CD14-positive monocyte (primary cell): ENCODE results near the gene ABTB1. TPM values are rescaled to one million over a fixed set of nuclear protein-coding genes. Genes with fewer than 3 reads are reported as not detected.

ENCODE experiments used
- DNase-seq, 3 donors: peaks; one replicate each; pipeline ENCODE4 v3.0.0-alpha.2; 2011 to 2022
- H2AFZ ChIP-seq: 2 replicates; pipeline ENCODE4 v1.6.0; 2012; ENCODE audit warnings: mild to moderate bottlenecking, low read depth, low read length, inconsistent platforms; ENCODE audit not compliant: insufficient read depth, poor library complexity, severe bottlenecking
- H3K27ac ChIP-seq, 2 donors: 1 replicate in 1 of 2; 2 replicates in 1 of 2; pipeline ENCODE4 v1.5.1; 2012 to 2013; ENCODE audit warnings: low read length in 2 of 2, control low read depth in 1 of 2, inconsistent platforms in 1 of 2, low read depth in 1 of 2, mild to moderate bottlenecking in 1 of 2
- H3K27me3 ChIP-seq, 2 donors: one replicate each; pipeline versions ENCODE4 v1.6.0 to v1.6.1; 2011 to 2013; ENCODE audit warnings: low read length in 2 of 2; ENCODE audit not compliant: control insufficient read depth in 2 of 2, insufficient read depth in 2 of 2
- H3K36me3 ChIP-seq, 2 donors: replicated peaks in 1 of 2; 1 replicate in 1 of 2; 2 replicates in 1 of 2; pipeline versions ENCODE4 v1.5.1 to v1.6.1; 2012 to 2013; ENCODE audit warnings: low read length in 2 of 2, control low read depth in 1 of 2, inconsistent platforms in 1 of 2, mild to moderate bottlenecking in 1 of 2; ENCODE audit not compliant: insufficient read depth in 2 of 2, control insufficient read depth in 1 of 2
- H3K4me1 ChIP-seq, 2 donors: 1 replicate in 1 of 2; 2 replicates in 1 of 2; pipeline versions ENCODE4 v1.5.1 to v1.6.1; 2012 to 2013; ENCODE audit warnings: low read length in 2 of 2, control low read depth in 1 of 2, inconsistent platforms in 1 of 2, mild to moderate bottlenecking in 1 of 2, moderate library complexity in 1 of 2; ENCODE audit not compliant: insufficient read depth in 2 of 2, control insufficient read depth in 1 of 2
- H3K4me2 ChIP-seq: replicated peaks from 2 replicates; pipeline ENCODE3; 2012; ENCODE audit warnings: low read length, moderate library complexity, mild to moderate bottlenecking; ENCODE audit not compliant: poor library complexity, severe bottlenecking; ENCODE audit errors: extremely low read depth
- H3K4me3 ChIP-seq, 3 experiments: fragments of 200-600 bp in 1 of 3; sonication (generic) in 1 of 3; replicated peaks in 1 of 3; 1 replicate in 2 of 3; 2 replicates in 1 of 3; pipeline ENCODE4 v1.5.1; 2011 to 2013; ENCODE audit warnings: low read length in 3 of 3, mild to moderate bottlenecking in 3 of 3, control low read depth in 2 of 3, low read depth in 2 of 3, inconsistent platforms in 1 of 3, moderate library complexity in 1 of 3
- H3K79me2 ChIP-seq: 2 replicates; pipeline ENCODE4 v1.6.0; 2012; ENCODE audit warnings: mild to moderate bottlenecking, control low read depth, inconsistent platforms, low read length, moderate library complexity; ENCODE audit not compliant: insufficient read depth
- H3K9ac ChIP-seq: 2 replicates; pipeline ENCODE4 v1.6.0; 2017; ENCODE audit warnings: low read length, mild to moderate bottlenecking; ENCODE audit not compliant: insufficient read depth, poor library complexity, severe bottlenecking
- H3K9me3 ChIP-seq, 2 donors: replicated peaks in 1 of 2; 1 replicate in 1 of 2; 2 replicates in 1 of 2; pipeline versions ENCODE4 v1.5.1 to v1.6.1; 2012 to 2013; ENCODE audit warnings: low read length in 2 of 2, control low read depth in 1 of 2; ENCODE audit not compliant: control insufficient read depth in 1 of 2, insufficient read depth in 1 of 2
- H4K20me1 ChIP-seq: 2 replicates; pipeline ENCODE4 v1.6.0; 2012; ENCODE audit warnings: mild to moderate bottlenecking, low read length, control low read depth, moderate library complexity; ENCODE audit not compliant: insufficient read depth
- H3K27ac Mint-ChIP-seq, 7 donors: one replicate each; pipeline ENCODE4 v1.8.0; 2020; ENCODE audit warnings: mild to moderate bottlenecking in 7 of 7, mixed read lengths in 7 of 7, moderate library complexity in 6 of 7, inconsistent platforms in 2 of 7
- H3K27me3 Mint-ChIP-seq, 3 donors: one replicate each; pipeline ENCODE4 v1.8.0; 2021 to 2022; ENCODE audit warnings: low read depth in 3 of 3, mild to moderate bottlenecking in 3 of 3, mixed read lengths in 3 of 3, moderate library complexity in 3 of 3, inconsistent platforms in 1 of 3
- H3K36me3 Mint-ChIP-seq, 2 donors: one replicate each; pipeline ENCODE4 v1.8.0; 2020; ENCODE audit warnings: mixed read lengths in 2 of 2, inconsistent platforms in 1 of 2, mild to moderate bottlenecking in 1 of 2
- H3K4me1 Mint-ChIP-seq: one replicate; pipeline ENCODE4 v1.8.0; 2020; ENCODE audit warnings: mild to moderate bottlenecking, mixed read lengths
- H3K4me3 Mint-ChIP-seq, 2 donors: one replicate each; pipeline ENCODE4 v1.8.0; 2020; ENCODE audit warnings: mild to moderate bottlenecking in 2 of 2, mixed read lengths in 2 of 2, moderate library complexity in 1 of 2
- H3K9me3 Mint-ChIP-seq, 7 donors: one replicate each; pipeline ENCODE4 v1.8.0; 2020 to 2022; ENCODE audit warnings: mixed read lengths in 7 of 7, mild to moderate bottlenecking in 6 of 7, moderate library complexity in 6 of 7, inconsistent platforms in 2 of 7
- CTCF ChIP-seq: fragments of 200-600 bp; IDR thresholded peaks from one replicate; pipeline ENCODE4 v1.8.0; 2022; ENCODE audit warnings: antibody characterized with exemption, mild to moderate bottlenecking
- WGBS: methylation state at CpG from one replicate; pipeline ENCODE4 v1.1.5; 2013; ENCODE audit warnings: missing lambda C conversion rate; ENCODE audit not compliant: insufficient coverage; 5-methylcytosine and 5-hydroxymethylcytosine counted together
- intact Hi-C, 2 donors: fragments of 100-400 bp; cut with micrococcal nuclease; formaldehyde crosslinking; loops; one replicate each; pipeline versions ENCODE4 v1.15.0 to v1.15.1; 2023
- polyA plus RNA-seq, 3 donors: library from polyadenylated mRNA; depleted of rRNA in 1 of 3; unstranded in 2 of 3; stranded (reverse) in 1 of 3; fragments of 300-500 nt in 2 of 3; fragments of >200 nt in 1 of 3; fragmentation: Illumina TruSeq in 2 of 3; gene quantifications; 1 replicate in 2 of 3; 2 replicates in 1 of 3; pipeline ENCODE4 v1.2.3, GENCODE V29; 2012 to 2021

ABTB1 gene
- polyA plus RNA-seq, 3 donors, result 107 to 246 (median 118) TPM

DNA sequence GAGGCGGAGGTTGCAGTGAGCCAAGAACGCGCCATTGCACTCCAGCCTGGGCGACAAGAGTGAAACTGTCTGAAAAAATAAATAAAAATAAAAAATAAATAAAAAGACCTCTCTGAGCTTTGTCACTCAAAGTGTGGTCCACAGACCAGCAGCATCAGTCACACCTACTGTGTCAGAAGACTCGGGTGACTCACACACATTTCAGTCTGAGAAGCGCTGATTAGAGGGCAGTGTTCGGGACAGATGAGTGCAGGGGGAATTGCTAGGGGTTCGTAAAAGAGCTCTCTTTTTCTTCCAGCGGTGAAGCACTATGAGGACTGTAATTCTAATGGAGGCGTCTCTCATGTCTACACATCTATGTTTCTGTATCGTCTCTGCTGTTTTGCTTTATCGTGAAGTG, 38.1 kb upstream of the ABTB1 start:
- Histone ChIP-seq H3K4me1 (peaks cover 8% of the 10 kb centered on the region in 2 donors), H3K9ac (no peak overlapping the region), H3K27ac (no peak overlapping the region), H3K36me3 (no peaks in the 10 kb centered on the region), H2AFZ (no peak overlapping the region), H3K27me3 (peaks cover 11 to 21% of the 10 kb centered on the region in 2 donors), H3K4me3 (no peak overlapping the region), H3K79me2 (no peaks in the 10 kb centered on the region), H3K9me3 (no peaks in the 10 kb centered on the region), H4K20me1 (no peaks in the 10 kb centered on the region), H3K4me2 (no peak overlapping the region)
- peaks cover 0 to 9% (median 4%) of the 10 kb centered on the region in 7 donors for H3K9me3 Mint-ChIP-seq
- WGBS, result 95% methylated on average over 6 of the region's 12 CpGs
- intact Hi-C loops, result loop anchor here in 1 of 2 donors (10.0 kb wide), 1 partner anchor 50 kb away; no protein-coding TSS in a partner anchor
- H3K4me3 Mint-ChIP-seq, result no peak overlapping the region
- H3K36me3 Mint-ChIP-seq, result peaks cover 0 to 10% of the 10 kb centered on the region in 2 donors
- H3K27me3 Mint-ChIP-seq, result peaks cover 24 to 30% (median 28%) of the 10 kb centered on the region in 3 donors
- H3K4me1 Mint-ChIP-seq, result peaks cover 11% of the 10 kb centered on the region
- DNase-seq, result no peak
- TF ChIP-seq CTCF, result no peak
- H3K27ac Mint-ChIP-seq, result no peak overlapping the region

DNA sequence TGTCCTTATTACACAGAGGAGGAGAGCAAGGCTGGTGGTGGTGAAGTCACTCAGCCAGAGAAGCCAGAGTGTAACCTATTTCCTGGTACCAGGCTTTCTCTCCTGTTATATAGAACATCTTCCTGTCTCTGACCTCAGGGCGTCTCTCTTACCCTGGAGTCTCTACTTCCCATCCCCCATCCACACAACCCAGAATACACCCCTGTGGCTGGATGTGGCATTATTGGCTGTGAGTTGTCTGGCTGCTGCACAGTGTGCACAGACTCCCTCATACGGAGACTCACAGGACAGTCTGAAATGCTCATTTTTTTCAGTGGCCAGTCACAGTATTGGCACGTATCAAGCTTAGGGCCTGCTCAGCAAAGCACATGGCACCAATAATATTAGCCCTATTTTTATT, 35.2 kb upstream of the ABTB1 start:
- Mint-ChIP-seq H3K27me3 (peaks cover 0 to 4% (median 2%) of the 10 kb centered on the region in 3 donors), H3K36me3 (no peaks in the 10 kb centered on the region), H3K27ac (no peak overlapping the region), H3K4me3 (no peak overlapping the region), H3K4me1 (peaks cover 2% of the 10 kb centered on the region), H3K9me3 (no peaks in the 10 kb centered on the region)
- no peaks in the 10 kb centered on the region for H3K9me3 ChIP-seq
- H3K4me1 ChIP-seq, result no peaks in the 10 kb centered on the region
- DNase-seq, result no peak
- H3K9ac ChIP-seq, result no peak overlapping the region
- 83% methylated on average over 2 of the region's 3 CpGs for WGBS
- no peak overlapping the region for H2AFZ ChIP-seq
- H3K36me3 ChIP-seq, result no peaks in the 10 kb centered on the region
- no peaks in the 10 kb centered on the region for H3K79me2 ChIP-seq
- no peak overlapping the region for H3K4me2 ChIP-seq
- TF ChIP-seq CTCF, result no peak
- H4K20me1 ChIP-seq, result no peaks in the 10 kb centered on the region
- H3K4me3 ChIP-seq, result no peak overlapping the region
- no peaks in the 10 kb centered on the region for H3K27me3 ChIP-seq
- no peak overlapping the region for H3K27ac ChIP-seq
- intact Hi-C loops, result loop anchor here in 1 of 2 donors (10.0 kb wide), 1 partner anchor 53 kb away; no protein-coding TSS in a partner anchor
